Rectal smooth muscle tissue (tissue), 1 donor: Measurements from ENCODE around the gene TEDC1.

Experiments used
- H3K27ac ChIP-seq: one replicate; pipeline ENCODE4 v1.7.0; 2013; ENCODE audit warnings: low read depth, low read length, inconsistent platforms
- H3K27me3 ChIP-seq: one replicate; pipeline ENCODE4 v1.7.0; 2013; ENCODE audit warnings: low read length; ENCODE audit not compliant: control insufficient read depth, insufficient read depth
- H3K36me3 ChIP-seq: one replicate; pipeline ENCODE4 v1.7.0; 2013; ENCODE audit warnings: low read length; ENCODE audit not compliant: control insufficient read depth, insufficient read depth
- H3K4me1 ChIP-seq: one replicate; pipeline ENCODE4 v1.7.0; 2013; ENCODE audit warnings: low read length; ENCODE audit not compliant: control insufficient read depth, insufficient read depth
- H3K4me3 ChIP-seq: one replicate; pipeline ENCODE4 v1.7.0; 2013; ENCODE audit warnings: low read length
- H3K9ac ChIP-seq: one replicate; pipeline ENCODE4 v1.7.0; 2013; ENCODE audit warnings: low read length

Gene TEDC1

GRCh38 chr14:105502446-105503295 lies 11.6 kb downstream of the TEDC1 start:
- Histone ChIP-seq H3K27me3 (no peaks in the 10 kb centered on the region), H3K4me3 (no peak overlapping the region), H3K4me1 (no peaks in the 10 kb centered on the region), H3K36me3 (no peaks in the 10 kb centered on the region), H3K27ac (no peak overlapping the region), H3K9ac (no peak overlapping the region)

GRCh38 chr14:105503296-105503640 lies 12.2 kb downstream of the TEDC1 start:
- Histone ChIP-seq H3K27me3 (no peaks in the 10 kb centered on the region), H3K9ac (no peak overlapping the region), H3K4me3 (no peak overlapping the region), H3K27ac (no peak overlapping the region), H3K4me1 (no peaks in the 10 kb centered on the region), H3K36me3 (no peaks in the 10 kb centered on the region)

- Histone ChIP-seq H3K27ac (no peak overlapping the region), H3K36me3 (no peaks in the 10 kb centered on the region), H3K4me1 (no peaks in the 10 kb centered on the region), H3K9ac (no peak overlapping the region), H3K27me3 (no peaks in the 10 kb centered on the region), H3K4me3 (no peak overlapping the region)
These were observed 13.1 kb downstream of the TEDC1 start for GRCh38 chr14:105503935-105504692.

- Histone ChIP-seq H3K27ac (no peak overlapping the region), H3K9ac (no peak overlapping the region), H3K27me3 (no peaks in the 10 kb centered on the region), H3K4me3 (no peak overlapping the region), H3K4me1 (no peaks in the 10 kb centered on the region), H3K36me3 (no peaks in the 10 kb centered on the region)
These were observed 14.1 kb downstream of the TEDC1 start for GRCh38 chr14:105505101-105505500.

- no peak overlapping the region for H3K27ac ChIP-seq
- H3K4me1 ChIP-seq: no peaks in the 10 kb centered on the region
- H3K9ac ChIP-seq: no peak overlapping the region
- no peak overlapping the region for H3K4me3 ChIP-seq
- no peaks in the 10 kb centered on the region for H3K36me3 ChIP-seq
- no peaks in the 10 kb centered on the region for H3K27me3 ChIP-seq
These were observed 16.2 kb downstream of the TEDC1 start for GRCh38 chr14:105507247-105507646.

GRCh38 chr14:105508069-105508468 lies 17.0 kb downstream of the TEDC1 start:
- Histone ChIP-seq H3K27ac (no peak overlapping the region), H3K4me3 (no peak overlapping the region), H3K36me3 (no peaks in the 10 kb centered on the region), H3K4me1 (no peaks in the 10 kb centered on the region), H3K9ac (no peak overlapping the region), H3K27me3 (no peaks in the 10 kb centered on the region)

- H3K27me3 ChIP-seq: no peaks in the 10 kb centered on the region
- no peaks in the 10 kb centered on the region for H3K36me3 ChIP-seq
- no peak overlapping the region for H3K9ac ChIP-seq
These were observed 17.6 kb downstream of the TEDC1 start for GRCh38 chr14:105508601-105509000.

GRCh38 chr14:105517096-105517495 lies 26.1 kb downstream of the TEDC1 start:
- H3K27ac ChIP-seq: no peak overlapping the region

More at GRCh38 chr14:105508601-105509000, 17.6 kb downstream of the TEDC1 start:
- Histone ChIP-seq H3K27ac (no peak overlapping the region), H3K4me1 (no peaks in the 10 kb centered on the region), H3K4me3 (no peak overlapping the region)

GRCh38 chr14:105519946-105520698 lies 29.1 kb downstream of the TEDC1 start:
- Histone ChIP-seq H3K4me1 (no peaks in the 10 kb centered on the region), H3K27me3 (no peaks in the 10 kb centered on the region), H3K4me3 (no peak overlapping the region), H3K27ac (no peak overlapping the region), H3K9ac (no peak overlapping the region), H3K36me3 (no peaks in the 10 kb centered on the region)

More at GRCh38 chr14:105517096-105517495, 26.1 kb downstream of the TEDC1 start:
- no peak overlapping the region for H3K9ac ChIP-seq
- no peaks in the 10 kb centered on the region for H3K4me1 ChIP-seq
- no peaks in the 10 kb centered on the region for H3K36me3 ChIP-seq
- no peak overlapping the region for H3K4me3 ChIP-seq
- H3K27me3 ChIP-seq: no peaks in the 10 kb centered on the region

- no peak overlapping the region for H3K27ac ChIP-seq
- peaks cover 2% of the 10 kb centered on the region for H3K4me1 ChIP-seq
- peaks cover 10% of the 10 kb centered on the region for H3K27me3 ChIP-seq
- no peaks in the 10 kb centered on the region for H3K36me3 ChIP-seq
- H3K9ac ChIP-seq: no peak overlapping the region
- no peak overlapping the region for H3K4me3 ChIP-seq
These were observed 34.3 kb downstream of the TEDC1 start for GRCh38 chr14:105525326-105525725.

GRCh38 chr14:105525861-105526775 lies 35.1 kb downstream of the TEDC1 start, which contains the start of gene TMEM121:
Gene TMEM121 (plus strand): TSS chr14:105526583. CDS start chr14:105528835, 2,252 bp downstream.
- Histone ChIP-seq H3K27me3 (peaks cover 10% of the 10 kb centered on the region), H3K27ac (no peak within 1 kb of the TSS), H3K9ac (no peak within 1 kb of the TSS), H3K4me1 (peaks cover 2% of the 10 kb centered on the region), H3K4me3 (peak within 1 kb of the TSS; percentile 61), H3K36me3 (no peaks in the 10 kb centered on the region)
